CD14-positive monocyte (primary cell): Measurements from ENCODE around the gene ILK. TPM values are rescaled to one million over a fixed set of nuclear protein-coding genes. Genes with fewer than 3 reads are reported as not detected.

ENCODE experiments used
- DNase-seq, 3 donors: peaks; one replicate each; pipeline ENCODE4 v3.0.0-alpha.2; 2011 to 2022
- H2AFZ ChIP-seq: 2 replicates; pipeline ENCODE4 v1.6.0; 2012; ENCODE audit warnings: mild to moderate bottlenecking, low read depth, low read length, inconsistent platforms; ENCODE audit not compliant: insufficient read depth, poor library complexity, severe bottlenecking
- H3K27ac ChIP-seq, 2 donors: 1 replicate in 1 of 2; 2 replicates in 1 of 2; pipeline ENCODE4 v1.5.1; 2012 to 2013; ENCODE audit warnings: low read length in 2 of 2, control low read depth in 1 of 2, inconsistent platforms in 1 of 2, low read depth in 1 of 2, mild to moderate bottlenecking in 1 of 2
- H3K27me3 ChIP-seq, 2 donors: one replicate each; pipeline versions ENCODE4 v1.6.0 to v1.6.1; 2011 to 2013; ENCODE audit warnings: low read length in 2 of 2; ENCODE audit not compliant: control insufficient read depth in 2 of 2, insufficient read depth in 2 of 2
- H3K36me3 ChIP-seq, 2 donors: replicated peaks in 1 of 2; 1 replicate in 1 of 2; 2 replicates in 1 of 2; pipeline versions ENCODE4 v1.5.1 to v1.6.1; 2012 to 2013; ENCODE audit warnings: low read length in 2 of 2, control low read depth in 1 of 2, inconsistent platforms in 1 of 2, mild to moderate bottlenecking in 1 of 2; ENCODE audit not compliant: insufficient read depth in 2 of 2, control insufficient read depth in 1 of 2
- H3K4me1 ChIP-seq, 2 donors: 1 replicate in 1 of 2; 2 replicates in 1 of 2; pipeline versions ENCODE4 v1.5.1 to v1.6.1; 2012 to 2013; ENCODE audit warnings: low read length in 2 of 2, control low read depth in 1 of 2, inconsistent platforms in 1 of 2, mild to moderate bottlenecking in 1 of 2, moderate library complexity in 1 of 2; ENCODE audit not compliant: insufficient read depth in 2 of 2, control insufficient read depth in 1 of 2
- H3K4me2 ChIP-seq: replicated peaks from 2 replicates; pipeline ENCODE3; 2012; ENCODE audit warnings: low read length, moderate library complexity, mild to moderate bottlenecking; ENCODE audit not compliant: poor library complexity, severe bottlenecking; ENCODE audit errors: extremely low read depth
- H3K4me3 ChIP-seq, 3 experiments: fragments of 200-600 bp in 1 of 3; sonication (generic) in 1 of 3; replicated peaks in 1 of 3; 1 replicate in 2 of 3; 2 replicates in 1 of 3; pipeline ENCODE4 v1.5.1; 2011 to 2013; ENCODE audit warnings: low read length in 3 of 3, mild to moderate bottlenecking in 3 of 3, control low read depth in 2 of 3, low read depth in 2 of 3, inconsistent platforms in 1 of 3, moderate library complexity in 1 of 3
- H3K79me2 ChIP-seq: 2 replicates; pipeline ENCODE4 v1.6.0; 2012; ENCODE audit warnings: mild to moderate bottlenecking, control low read depth, inconsistent platforms, low read length, moderate library complexity; ENCODE audit not compliant: insufficient read depth
- H3K9ac ChIP-seq: 2 replicates; pipeline ENCODE4 v1.6.0; 2017; ENCODE audit warnings: low read length, mild to moderate bottlenecking; ENCODE audit not compliant: insufficient read depth, poor library complexity, severe bottlenecking
- H3K9me3 ChIP-seq, 2 donors: replicated peaks in 1 of 2; 1 replicate in 1 of 2; 2 replicates in 1 of 2; pipeline versions ENCODE4 v1.5.1 to v1.6.1; 2012 to 2013; ENCODE audit warnings: low read length in 2 of 2, control low read depth in 1 of 2; ENCODE audit not compliant: control insufficient read depth in 1 of 2, insufficient read depth in 1 of 2
- H4K20me1 ChIP-seq: 2 replicates; pipeline ENCODE4 v1.6.0; 2012; ENCODE audit warnings: mild to moderate bottlenecking, low read length, control low read depth, moderate library complexity; ENCODE audit not compliant: insufficient read depth
- H3K27ac Mint-ChIP-seq, 7 donors: one replicate each; pipeline ENCODE4 v1.8.0; 2020; ENCODE audit warnings: mild to moderate bottlenecking in 7 of 7, mixed read lengths in 7 of 7, moderate library complexity in 6 of 7, inconsistent platforms in 2 of 7
- H3K27me3 Mint-ChIP-seq, 3 donors: one replicate each; pipeline ENCODE4 v1.8.0; 2021 to 2022; ENCODE audit warnings: low read depth in 3 of 3, mild to moderate bottlenecking in 3 of 3, mixed read lengths in 3 of 3, moderate library complexity in 3 of 3, inconsistent platforms in 1 of 3
- H3K36me3 Mint-ChIP-seq, 2 donors: one replicate each; pipeline ENCODE4 v1.8.0; 2020; ENCODE audit warnings: mixed read lengths in 2 of 2, inconsistent platforms in 1 of 2, mild to moderate bottlenecking in 1 of 2
- H3K4me1 Mint-ChIP-seq: one replicate; pipeline ENCODE4 v1.8.0; 2020; ENCODE audit warnings: mild to moderate bottlenecking, mixed read lengths
- H3K4me3 Mint-ChIP-seq, 2 donors: one replicate each; pipeline ENCODE4 v1.8.0; 2020; ENCODE audit warnings: mild to moderate bottlenecking in 2 of 2, mixed read lengths in 2 of 2, moderate library complexity in 1 of 2
- H3K9me3 Mint-ChIP-seq, 7 donors: one replicate each; pipeline ENCODE4 v1.8.0; 2020 to 2022; ENCODE audit warnings: mixed read lengths in 7 of 7, mild to moderate bottlenecking in 6 of 7, moderate library complexity in 6 of 7, inconsistent platforms in 2 of 7
- WGBS: methylation state at CpG from one replicate; pipeline ENCODE4 v1.1.5; 2013; ENCODE audit warnings: missing lambda C conversion rate; ENCODE audit not compliant: insufficient coverage; 5-methylcytosine and 5-hydroxymethylcytosine counted together
- intact Hi-C, 2 donors: fragments of 100-400 bp; cut with micrococcal nuclease; formaldehyde crosslinking; loops; one replicate each; pipeline versions ENCODE4 v1.15.0 to v1.15.1; 2023
- polyA plus RNA-seq, 3 donors: library from polyadenylated mRNA; depleted of rRNA in 1 of 3; unstranded in 2 of 3; stranded (reverse) in 1 of 3; fragments of 300-500 nt in 2 of 3; fragments of >200 nt in 1 of 3; fragmentation: Illumina TruSeq in 2 of 3; gene quantifications; 1 replicate in 2 of 3; 2 replicates in 1 of 3; pipeline ENCODE4 v1.2.3, GENCODE V29; 2012 to 2021
- TF ChIP-seq, protein P1 (sequence below): fragments of 200-600 bp; IDR thresholded peaks from one replicate; pipeline ENCODE4 v1.8.0; 2022; ENCODE audit warnings: antibody characterized with exemption, mild to moderate bottlenecking

The ILK gene
- polyA plus RNA-seq, 3 donors = 165 to 271 (median 250) TPM

GRCh38 chr11:6572215-6572614 is 31.4 kb upstream of the ILK start:
- Mint-ChIP-seq H3K9me3 (peaks cover 0 to 15% (median 7%) of the 10 kb centered on the region in 7 donors), H3K27ac (no peak overlapping the region), H3K27me3 (peaks cover 0 to 13% (median 12%) of the 10 kb centered on the region in 3 donors), H3K4me3 (no peak overlapping the region), H3K36me3 (peaks cover 10 to 28% of the 10 kb centered on the region in 2 donors), H3K4me1 (peaks cover 15% of the 10 kb centered on the region)
- Histone ChIP-seq H3K4me3 (no peak overlapping the region), H3K79me2 (no peaks in the 10 kb centered on the region), H3K9me3 (peaks cover 0 to 9% of the 10 kb centered on the region in 2 donors), H2AFZ (no peak overlapping the region), H3K36me3 (no peaks in the 10 kb centered on the region), H3K27me3 (peaks cover 0 to 4% of the 10 kb centered on the region in 2 donors), H3K27ac (no peak overlapping the region), H3K4me1 (peaks cover 2 to 5% of the 10 kb centered on the region in 2 donors), H3K9ac (no peak overlapping the region), H3K4me2 (no peak overlapping the region), H4K20me1 (no peaks in the 10 kb centered on the region)
- intact Hi-C loops = no loop called here
- no CpG with 5 or more reads among the region's 2 CpGs for WGBS
- DNase-seq = no peak
- TF ChIP-seq, protein P1, sequence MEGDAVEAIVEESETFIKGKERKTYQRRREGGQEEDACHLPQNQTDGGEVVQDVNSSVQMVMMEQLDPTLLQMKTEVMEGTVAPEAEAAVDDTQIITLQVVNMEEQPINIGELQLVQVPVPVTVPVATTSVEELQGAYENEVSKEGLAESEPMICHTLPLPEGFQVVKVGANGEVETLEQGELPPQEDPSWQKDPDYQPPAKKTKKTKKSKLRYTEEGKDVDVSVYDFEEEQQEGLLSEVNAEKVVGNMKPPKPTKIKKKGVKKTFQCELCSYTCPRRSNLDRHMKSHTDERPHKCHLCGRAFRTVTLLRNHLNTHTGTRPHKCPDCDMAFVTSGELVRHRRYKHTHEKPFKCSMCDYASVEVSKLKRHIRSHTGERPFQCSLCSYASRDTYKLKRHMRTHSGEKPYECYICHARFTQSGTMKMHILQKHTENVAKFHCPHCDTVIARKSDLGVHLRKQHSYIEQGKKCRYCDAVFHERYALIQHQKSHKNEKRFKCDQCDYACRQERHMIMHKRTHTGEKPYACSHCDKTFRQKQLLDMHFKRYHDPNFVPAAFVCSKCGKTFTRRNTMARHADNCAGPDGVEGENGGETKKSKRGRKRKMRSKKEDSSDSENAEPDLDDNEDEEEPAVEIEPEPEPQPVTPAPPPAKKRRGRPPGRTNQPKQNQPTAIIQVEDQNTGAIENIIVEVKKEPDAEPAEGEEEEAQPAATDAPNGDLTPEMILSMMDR = no peak

- no peak overlapping the region for H3K27ac Mint-ChIP-seq
Observed at GRCh38 chr11:6574816-6575715, 28.5 kb upstream of the ILK start.

More at GRCh38 chr11:6574816-6575715, 28.5 kb upstream of the ILK start:
- Histone ChIP-seq H3K4me2 (no peak overlapping the region), H2AFZ (no peak overlapping the region), H3K27me3 (peaks cover 0 to 4% of the 10 kb centered on the region in 2 donors), H3K9ac (no peak overlapping the region), H3K27ac (no peak overlapping the region), H3K4me1 (peaks cover 2 to 5% of the 10 kb centered on the region in 2 donors), H3K79me2 (no peaks in the 10 kb centered on the region), H3K36me3 (peaks cover 0 to 4% of the 10 kb centered on the region in 2 donors), H4K20me1 (no peaks in the 10 kb centered on the region), H3K9me3 (peaks cover 0 to 9% of the 10 kb centered on the region in 2 donors), H3K4me3 (no peak overlapping the region)
- no peak for DNase-seq
- H3K27me3 Mint-ChIP-seq = peaks cover 0 to 13% (median 10%) of the 10 kb centered on the region in 3 donors
- H3K9me3 Mint-ChIP-seq = peaks cover 0 to 14% (median 7%) of the 10 kb centered on the region in 7 donors
- peaks cover 14 to 37% of the 10 kb centered on the region in 2 donors for H3K36me3 Mint-ChIP-seq
- TF ChIP-seq, protein P1 = no peak
- H3K4me1 Mint-ChIP-seq = peaks cover 10% of the 10 kb centered on the region
- intact Hi-C loops = no loop called here
- 93% methylated on average over 3 of the region's 6 CpGs for WGBS
- no peak overlapping the region for H3K4me3 Mint-ChIP-seq
